Vagina (tissue), 2 donors: ENCODE measurements around the gene TRDN. TPM values are rescaled to one million over a fixed set of nuclear protein-coding genes. Genes with fewer than 3 reads are reported as not detected.
"Not testable (repeated sequence)": the region's sequence is repeated elsewhere in the genome, so short reads cannot be mapped to it uniquely, and the experiment has no call there.

Source experiments
- DNase-seq, 2 donors: peaks; one replicate each; pipeline ENCODE4 v3.0.0-alpha.2; 2017; ENCODE audit errors: extremely low spot score in 2 of 2
- H3K27ac ChIP-seq: fragments of 200-600 bp; sonication (generic); one replicate; pipeline ENCODE4 v1.5.1; 2019
- H3K27me3 ChIP-seq: fragments of 200-600 bp; sonication (generic); one replicate; pipeline ENCODE4 v1.5.1; 2019
- H3K36me3 ChIP-seq, 2 donors: fragments of 200-600 bp; sonication (generic); one replicate each; pipeline ENCODE4 v1.5.1; 2017 to 2019
- H3K4me1 ChIP-seq: fragments of 200-600 bp; sonication (generic); one replicate; pipeline ENCODE4 v1.5.1; 2019
- H3K4me3 ChIP-seq, 2 donors: fragments of 200-600 bp; sonication (generic); 1 replicate in 1 of 2; 2 replicates in 1 of 2; pipeline ENCODE4 v1.5.1; 2016 to 2019
- H3K9me3 ChIP-seq: fragments of 200-600 bp; sonication (generic); one replicate; pipeline ENCODE4 v1.5.1; 2019
- CTCF ChIP-seq, 3 experiments: fragments of 450-650 bp in 2 of 3; fragments of 200-600 bp in 1 of 3; sonication (generic) in 1 of 3; IDR thresholded peaks; one replicate each; pipeline ENCODE4 v1.5.1; 2017 to 2019; ENCODE audit warnings: antibody characterized with exemption in 3 of 3, mild to moderate bottlenecking in 2 of 3, moderate library complexity in 2 of 3
- POLR2A ChIP-seq, 2 donors: fragments of 450-650 bp; IDR thresholded peaks; one replicate each; pipeline ENCODE4 v1.6.1; 2017; ENCODE audit warnings: antibody characterized with exemption in 2 of 2, mild to moderate bottlenecking in 2 of 2, moderate library complexity in 2 of 2
- POLR2AphosphoS5 ChIP-seq, 2 donors: sonication (generic); formaldehyde crosslinking; IDR thresholded peaks; one replicate each; pipeline ENCODE4 v1.9.0; 2017; ENCODE audit warnings: antibody characterized with exemption in 2 of 2, mild to moderate bottlenecking in 2 of 2, low read depth in 1 of 2; ENCODE audit not compliant: insufficient read depth in 1 of 2
- intact Hi-C: fragments of 100-400 bp; cut with DNase I; formaldehyde crosslinking; loops from one replicate; pipeline ENCODE4 v1.15.1; 2023
- total RNA-seq: library from RNA; depleted of rRNA; stranded (reverse); fragments of >200 nt; gene quantifications from one replicate; pipeline ENCODE4 v1.2.3, GENCODE V29; 2016

Gene TRDN
- total RNA-seq, 1 donor from 2014 or later, result not detected

GRCh38 chr6:123332070-123332469 is 304.7 kb downstream of the TRDN start:
- no peaks in the 10 kb centered on the region for H3K9me3 ChIP-seq
- no peaks in the 10 kb centered on the region for H3K36me3 ChIP-seq
- H3K27me3 ChIP-seq, result no peaks in the 10 kb centered on the region
- no peak overlapping the region for H3K27ac ChIP-seq
- TF ChIP-seq POLR2A (IDR thresholded peaks at IDR 0.05) (no peak), CTCF (IDR thresholded peaks at IDR 0.05) (no peak), POLR2AphosphoS5 (IDR thresholded peaks at IDR 0.05; ENCODE audit: insufficient read depth in 1 of 2, low read depth in 1 of 2) (no peak)
- intact Hi-C loops, result no loop called here
- no peak overlapping the region for H3K4me3 ChIP-seq
- DNase-seq, result no peak
- no peaks in the 10 kb centered on the region for H3K4me1 ChIP-seq

- no peak overlapping the region for H3K4me3 ChIP-seq
- no peaks in the 10 kb centered on the region for H3K27me3 ChIP-seq
- H3K27ac ChIP-seq, result no peak overlapping the region
- no peaks in the 10 kb centered on the region for H3K36me3 ChIP-seq
- intact Hi-C loops, result no loop called here
- no peaks in the 10 kb centered on the region for H3K4me1 ChIP-seq
- no peak for TF ChIP-seq POLR2A (IDR thresholded peaks at IDR 0.05)
- no peak for TF ChIP-seq CTCF (IDR thresholded peaks at IDR 0.05)
- TF ChIP-seq POLR2AphosphoS5 (IDR thresholded peaks at IDR 0.05; ENCODE audit: insufficient read depth in 1 of 2, low read depth in 1 of 2), result no peak
- DNase-seq, result no peak
- H3K9me3 ChIP-seq, result no peaks in the 10 kb centered on the region
Measured at GRCh38 chr6:123329337-123329736, 307.4 kb downstream of the TRDN start.

- H3K27me3 ChIP-seq, result no peaks in the 10 kb centered on the region
- no peaks in the 10 kb centered on the region for H3K36me3 ChIP-seq
- H3K4me3 ChIP-seq, result no peak overlapping the region
- H3K9me3 ChIP-seq, result no peaks in the 10 kb centered on the region
- no peak for TF ChIP-seq POLR2AphosphoS5 (IDR thresholded peaks at IDR 0.05; ENCODE audit: insufficient read depth in 1 of 2, low read depth in 1 of 2)
- TF ChIP-seq POLR2A (IDR thresholded peaks at IDR 0.05), result no peak
- TF ChIP-seq CTCF (IDR thresholded peaks at IDR 0.05), result no peak
- H3K27ac ChIP-seq, result no peak overlapping the region
- no peaks in the 10 kb centered on the region for H3K4me1 ChIP-seq
- DNase-seq, result no peak
- intact Hi-C loops, result loop anchor here (2.0 kb wide), 1 partner anchor 17 kb away; no protein-coding TSS in a partner anchor
Measured at GRCh38 chr6:123323452-123324329, 313.1 kb downstream of the TRDN start.

GRCh38 chr6:123321020-123321419 is 315.7 kb downstream of the TRDN start:
- TF ChIP-seq CTCF (IDR thresholded peaks at IDR 0.05) (no peak), POLR2A (IDR thresholded peaks at IDR 0.05) (no peak), POLR2AphosphoS5 (IDR thresholded peaks at IDR 0.05; ENCODE audit: insufficient read depth in 1 of 2, low read depth in 1 of 2) (no peak)
- DNase-seq, result no peak
- intact Hi-C loops, result no loop called here

GRCh38 chr6:123316733-123317323 is 319.9 kb downstream of the TRDN start:
- H3K4me3 ChIP-seq, result no peak overlapping the region
- TF ChIP-seq CTCF (IDR thresholded peaks at IDR 0.05), result peak in 1 of 3 experiments; percentile 12
- no peak for TF ChIP-seq POLR2AphosphoS5 (IDR thresholded peaks at IDR 0.05; ENCODE audit: insufficient read depth in 1 of 2, low read depth in 1 of 2)
- no peak for TF ChIP-seq POLR2A (IDR thresholded peaks at IDR 0.05)
- intact Hi-C loops, result no loop called here
- H3K36me3 ChIP-seq, result no peaks in the 10 kb centered on the region
- no peaks in the 10 kb centered on the region for H3K9me3 ChIP-seq
- no peak overlapping the region for H3K27ac ChIP-seq
- no peaks in the 10 kb centered on the region for H3K4me1 ChIP-seq
- no peak for DNase-seq
- no peaks in the 10 kb centered on the region for H3K27me3 ChIP-seq

More at GRCh38 chr6:123321020-123321419, 315.7 kb downstream of the TRDN start:
- no peak overlapping the region for H3K27ac ChIP-seq
- H3K36me3 ChIP-seq, result no peaks in the 10 kb centered on the region
- H3K27me3 ChIP-seq, result no peaks in the 10 kb centered on the region
- H3K4me3 ChIP-seq, result no peak overlapping the region
- H3K4me1 ChIP-seq, result no peaks in the 10 kb centered on the region
- no peaks in the 10 kb centered on the region for H3K9me3 ChIP-seq

- H3K36me3 ChIP-seq, DNase-seq, H3K9me3 ChIP-seq, intact Hi-C loops, H3K27me3 ChIP-seq, H3K4me3 ChIP-seq, H3K4me1 ChIP-seq, H3K27ac ChIP-seq: not testable (repeated sequence)
Measured at GRCh38 chr6:123314459-123314858, 322.3 kb downstream of the TRDN start.
